Mesothelial cell of epicardium (in vitro differentiated cells): ENCODE measurements around the gene HDAC9. TPM values are rescaled to one million over a fixed set of nuclear protein-coding genes. Genes with fewer than 3 reads are reported as not detected.

ENCODE experiments used
- DNase-seq, 2 experiments: peaks; one replicate each; pipeline ENCODE4 v3.0.0; 2021; ENCODE audit warnings: low spot score in 2 of 2; ENCODE audit not compliant: unreplicated experiment in 2 of 2
- H3K27ac Mint-ChIP-seq: 2 replicates; pipeline ENCODE4 v1.8.0; 2021; ENCODE audit warnings: mixed read lengths
- H3K27me3 Mint-ChIP-seq: 2 replicates; pipeline ENCODE4 v1.8.0; 2021; ENCODE audit warnings: low read depth, mixed read lengths
- H3K36me3 Mint-ChIP-seq: 2 replicates; pipeline ENCODE4 v1.8.0; 2021; ENCODE audit warnings: mixed read lengths
- H3K4me1 Mint-ChIP-seq: 2 replicates; pipeline ENCODE4 v1.8.0; 2021; ENCODE audit warnings: mixed read lengths
- H3K4me3 Mint-ChIP-seq: 2 replicates; pipeline ENCODE4 v1.8.0; 2021; ENCODE audit warnings: mild to moderate bottlenecking, moderate library complexity, mixed read lengths
- H3K9me3 Mint-ChIP-seq: 2 replicates; pipeline ENCODE4 v1.8.0; 2021; ENCODE audit warnings: mixed read lengths
- CTCF ChIP-seq: fragments of 200-600 bp; sonication (generic); IDR thresholded peaks from one replicate; pipeline ENCODE4 v1.5.0; 2021; ENCODE audit warnings: antibody characterized with exemption; ENCODE audit not compliant: unreplicated experiment
- total RNA-seq: library from RNA; stranded (reverse); gene quantifications from 3 replicates; pipeline ENCODE4 v1.2.1, GENCODE V29; 2021

The HDAC9 gene
- total RNA-seq, 1 donor from 2014 or later = 37.4 TPM

- H3K27ac Mint-ChIP-seq = peak overlapping the region; percentile 21
These were observed 407.3 kb downstream of the HDAC9 start for GRCh38 chr7:18902892-18903291.

GRCh38 chr7:18903695-18904094, 408.1 kb downstream of the HDAC9 start:
- DNase-seq = no peak
- peaks cover 6% of the 10 kb centered on the region for H3K9me3 Mint-ChIP-seq
- no peak overlapping the region for H3K4me3 Mint-ChIP-seq
- peak overlapping the region; percentile 31 for H3K27ac Mint-ChIP-seq
- H3K27me3 Mint-ChIP-seq = no peaks in the 10 kb centered on the region
- H3K4me1 Mint-ChIP-seq = peaks cover 42% of the 10 kb centered on the region
- TF ChIP-seq CTCF = no peak
- peaks cover 3% of the 10 kb centered on the region for H3K36me3 Mint-ChIP-seq

More at GRCh38 chr7:18902892-18903291, 407.3 kb downstream of the HDAC9 start:
- peaks cover 3% of the 10 kb centered on the region for H3K36me3 Mint-ChIP-seq
- DNase-seq = no peak
- TF ChIP-seq CTCF = no peak
- H3K4me1 Mint-ChIP-seq = peaks cover 43% of the 10 kb centered on the region
- no peaks in the 10 kb centered on the region for H3K27me3 Mint-ChIP-seq
- H3K4me3 Mint-ChIP-seq = no peak overlapping the region
- peaks cover 4% of the 10 kb centered on the region for H3K9me3 Mint-ChIP-seq

GRCh38 chr7:18905316-18905943, 409.9 kb downstream of the HDAC9 start:
- Mint-ChIP-seq H3K4me1 (peaks cover 36% of the 10 kb centered on the region), H3K36me3 (peaks cover 5% of the 10 kb centered on the region), H3K4me3 (no peak overlapping the region), H3K9me3 (peaks cover 22% of the 10 kb centered on the region), H3K27me3 (no peaks in the 10 kb centered on the region), H3K27ac (peak overlapping the region; percentile 47)
- no peak for DNase-seq
- TF ChIP-seq CTCF = no peak

GRCh38 chr7:18906901-18907300, 411.4 kb downstream of the HDAC9 start:
- Mint-ChIP-seq H3K27ac (no peak overlapping the region), H3K9me3 (peaks cover 31% of the 10 kb centered on the region), H3K27me3 (no peaks in the 10 kb centered on the region), H3K4me1 (peaks cover 27% of the 10 kb centered on the region), H3K4me3 (no peak overlapping the region), H3K36me3 (peaks cover 11% of the 10 kb centered on the region)
- no peak for TF ChIP-seq CTCF
- no peak for DNase-seq

DNA sequence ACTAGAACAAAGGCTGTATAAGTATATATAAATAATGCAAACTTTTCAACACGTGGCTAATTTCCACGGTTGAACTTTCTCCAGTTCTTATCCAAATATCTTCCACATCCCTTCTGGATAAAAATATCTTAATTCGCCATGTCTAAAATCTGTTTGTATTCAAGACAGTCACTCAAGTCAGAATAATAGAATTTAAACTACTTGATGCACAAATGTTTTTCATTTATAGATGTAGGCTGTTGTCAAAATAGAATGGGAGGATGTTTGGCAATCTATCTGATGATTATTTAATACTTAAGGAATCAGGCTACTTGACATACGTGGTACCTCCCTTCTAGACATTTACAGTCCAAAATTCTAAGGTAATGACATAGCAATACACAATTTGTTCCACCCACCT, 417.6 kb downstream of the HDAC9 start:
- Mint-ChIP-seq H3K27ac (no peak overlapping the region), H3K36me3 (peaks cover 8% of the 10 kb centered on the region), H3K9me3 (peaks cover 27% of the 10 kb centered on the region), H3K4me1 (peaks cover 21% of the 10 kb centered on the region), H3K27me3 (no peaks in the 10 kb centered on the region), H3K4me3 (no peak overlapping the region)
- DNase-seq = no peak
- no peak for TF ChIP-seq CTCF
